HG03060 (cell line): Measurements from ENCODE around the gene HSPA12B.

Experiments used
- ATAC-seq: cut with Tn5 transposase; IDR thresholded peaks from one replicate; pipeline ENCODE4 v1.9.1; 2021; ENCODE audit warnings: low read depth, moderate number of reproducible peaks; ENCODE audit not compliant: unreplicated experiment

The HSPA12B gene

GRCh38 chr20:3763671-3764601 is 31.5 kb downstream of the HSPA12B start:
- ATAC-seq = no peak

- ATAC-seq = no peak
Measured at GRCh38 chr20:3764659-3765058, 32.2 kb downstream of the HSPA12B start.

GRCh38 chr20:3765171-3765882 is 32.8 kb downstream of the HSPA12B start:
- ATAC-seq = no peak

- ATAC-seq = no peak
Measured at GRCh38 chr20:3766422-3767109, 34.1 kb downstream of the HSPA12B start.

- no peak for ATAC-seq
Measured at GRCh38 chr20:3767110-3767426, 34.6 kb downstream of the HSPA12B start.

- ATAC-seq = peak; percentile 69
Measured at GRCh38 chr20:3767427-3768341, 35.2 kb downstream of the HSPA12B start, which contains the start of gene ADISSP. Gene ADISSP, minus strand, starts transcription at chr20:3767753. Its CDS starts 7,653 bp downstream, at chr20:3760100.

GRCh38 chr20:3768342-3769130 is 36.1 kb downstream of the HSPA12B start:
- ATAC-seq = no peak

GRCh38 chr20:3771552-3772058 is 39.1 kb downstream of the HSPA12B start:
- no peak for ATAC-seq

GRCh38 chr20:3775457-3776108 is 43.1 kb downstream of the HSPA12B start:
- ATAC-seq = no peak

GRCh38 chr20:3777381-3777715 is 44.9 kb downstream of the HSPA12B start:
- no peak for ATAC-seq

- ATAC-seq = no peak
Measured at GRCh38 chr20:3777716-3778629, 45.5 kb downstream of the HSPA12B start.

GRCh38 chr20:3778976-3779375 is 46.5 kb downstream of the HSPA12B start:
- ATAC-seq = no peak

GRCh38 chr20:3781153-3781910 is 48.8 kb downstream of the HSPA12B start, which contains the start of gene SPEF1:
Gene SPEF1, minus strand, starts transcription at chr20:3781448. Its CDS starts 161 bp downstream, at chr20:3781287.
- no peak for ATAC-seq

- no peak for ATAC-seq
Measured at GRCh38 chr20:3782597-3782996, 50.1 kb downstream of the HSPA12B start.

GRCh38 chr20:3783068-3783489 is 50.6 kb downstream of the HSPA12B start:
- no peak for ATAC-seq

- ATAC-seq = no peak
Measured at GRCh38 chr20:3783511-3784195, 51.2 kb downstream of the HSPA12B start.
